Measurements from ENCODE around the gene NEFH.

The NEFH gene

DNA sequence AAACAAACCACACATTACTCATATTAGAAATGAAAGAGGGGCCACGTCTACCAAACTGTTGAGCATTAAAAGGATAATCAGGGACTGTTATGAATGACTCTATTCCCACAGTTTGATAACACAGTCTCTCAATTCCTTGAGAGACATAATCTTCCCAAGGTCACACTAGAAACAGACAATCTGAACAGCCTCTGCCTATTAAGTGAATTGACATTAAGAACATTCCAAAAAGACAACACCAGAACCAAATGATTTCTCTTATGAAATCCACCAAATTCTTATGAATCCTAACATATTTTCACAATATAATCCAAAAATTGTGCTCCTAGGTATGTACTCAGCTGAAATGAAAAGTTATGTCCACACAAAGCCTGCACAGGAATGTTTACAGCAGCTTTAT is 37.0 kb upstream of the NEFH start:
- no peak for DNase-seq (ENCODE audit: low read depth, low spot score)
- H3K4me1 ChIP-seq (ENCODE audit: insufficient read depth, insufficient read length) = no peaks in the 10 kb centered on the region

GRCh38 chr22:29443452-29443851 is 36.6 kb upstream of the NEFH start:
- TF ChIP-seq YY1 (IDR thresholded peaks at IDR 0.05; ENCODE audit: insufficient read depth, insufficient read length) (no peak), ZNF274 (IDR thresholded peaks at IDR 0.05; ENCODE audit: low read depth, low read length) (no peak), SUZ12 (IDR thresholded peaks at IDR 0.05; ENCODE audit: extremely low read depth, insufficient read depth, insufficient read length) (no peak)
- H3K9me3 ChIP-seq (ENCODE audit: insufficient read depth, low read length) = no peaks in the 10 kb centered on the region
- no peaks in the 10 kb centered on the region for H3K27me3 ChIP-seq (ENCODE audit: insufficient read depth, insufficient read length)
- H3K36me3 ChIP-seq (ENCODE audit: insufficient read depth, insufficient read length, low read length) = no peaks in the 10 kb centered on the region
- no peak overlapping the region for H3K9ac ChIP-seq (ENCODE audit: insufficient read length, low read depth)
- H3K4me3 ChIP-seq (ENCODE audit: insufficient read length, low read depth) = no peak overlapping the region
- DNase-seq (ENCODE audit: low read depth, low spot score) = no peak
- H3K4me1 ChIP-seq (ENCODE audit: insufficient read depth, insufficient read length) = no peaks in the 10 kb centered on the region

More for the DNA sequence above, 37.0 kb upstream of the NEFH start:
- Histone ChIP-seq H3K9me3 (ENCODE audit: insufficient read depth, low read length) (no peaks in the 10 kb centered on the region), H3K4me3 (ENCODE audit: insufficient read length, low read depth) (no peak overlapping the region), H3K27me3 (ENCODE audit: insufficient read depth, insufficient read length) (no peaks in the 10 kb centered on the region), H3K36me3 (ENCODE audit: insufficient read depth, insufficient read length, low read length) (no peaks in the 10 kb centered on the region), H3K9ac (ENCODE audit: insufficient read length, low read depth) (no peak overlapping the region)
- TF ChIP-seq SUZ12 (IDR thresholded peaks at IDR 0.05; ENCODE audit: extremely low read depth, insufficient read depth, insufficient read length) (no peak), ZNF274 (IDR thresholded peaks at IDR 0.05; ENCODE audit: low read depth, low read length) (no peak), YY1 (IDR thresholded peaks at IDR 0.05; ENCODE audit: insufficient read depth, insufficient read length) (no peak)

- H3K4me3 ChIP-seq (ENCODE audit: insufficient read length, low read depth) = no peak overlapping the region
- H3K27me3 ChIP-seq (ENCODE audit: insufficient read depth, insufficient read length) = no peaks in the 10 kb centered on the region
- H3K4me1 ChIP-seq (ENCODE audit: insufficient read depth, insufficient read length) = no peaks in the 10 kb centered on the region
- DNase-seq (ENCODE audit: low read depth, low spot score) = no peak
- H3K9ac ChIP-seq (ENCODE audit: insufficient read length, low read depth) = no peak overlapping the region
- H3K9me3 ChIP-seq (ENCODE audit: insufficient read depth, low read length) = no peaks in the 10 kb centered on the region
- TF ChIP-seq YY1 (IDR thresholded peaks at IDR 0.05; ENCODE audit: insufficient read depth, insufficient read length) = no peak
- no peak for TF ChIP-seq SUZ12 (IDR thresholded peaks at IDR 0.05; ENCODE audit: extremely low read depth, insufficient read depth, insufficient read length)
- TF ChIP-seq ZNF274 (IDR thresholded peaks at IDR 0.05; ENCODE audit: low read depth, low read length) = no peak
- no peaks in the 10 kb centered on the region for H3K36me3 ChIP-seq (ENCODE audit: insufficient read depth, insufficient read length, low read length)
Measured at GRCh38 chr22:29443861-29444792, 35.9 kb upstream of the NEFH start.

- Histone ChIP-seq H3K9ac (ENCODE audit: insufficient read length, low read depth) (no peak overlapping the region), H3K36me3 (ENCODE audit: insufficient read depth, insufficient read length, low read length) (no peaks in the 10 kb centered on the region), H3K4me3 (ENCODE audit: insufficient read length, low read depth) (no peak overlapping the region), H3K9me3 (ENCODE audit: insufficient read depth, low read length) (no peaks in the 10 kb centered on the region), H3K4me1 (ENCODE audit: insufficient read depth, insufficient read length) (no peaks in the 10 kb centered on the region), H3K27me3 (ENCODE audit: insufficient read depth, insufficient read length) (no peaks in the 10 kb centered on the region)
- no peak for TF ChIP-seq SUZ12 (IDR thresholded peaks at IDR 0.05; ENCODE audit: extremely low read depth, insufficient read depth, insufficient read length)
- no peak for TF ChIP-seq YY1 (IDR thresholded peaks at IDR 0.05; ENCODE audit: insufficient read depth, insufficient read length)
- DNase-seq (ENCODE audit: low read depth, low spot score) = no peak
Measured at GRCh38 chr22:29445508-29445907, 34.5 kb upstream of the NEFH start.

DNA sequence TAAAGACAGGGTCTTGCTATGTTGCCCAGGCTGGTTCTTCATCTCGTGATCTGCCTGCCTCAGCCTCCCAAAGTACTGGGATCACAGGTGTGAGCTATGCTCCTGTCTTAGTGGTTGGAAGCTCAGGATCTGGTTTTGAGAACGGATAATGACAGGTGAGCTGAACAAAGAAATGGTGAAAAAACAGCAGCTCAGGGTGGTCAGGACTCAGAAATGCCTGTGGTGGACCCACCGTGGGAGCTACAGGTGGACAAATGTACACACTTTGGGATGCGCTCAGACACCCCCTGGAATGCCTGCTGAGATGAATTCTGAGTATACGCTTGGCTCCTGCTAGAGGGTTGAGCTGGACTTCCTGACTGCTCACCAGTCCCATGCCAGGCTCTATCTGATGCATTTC is 32.1 kb upstream of the NEFH start:
- Histone ChIP-seq H3K36me3 (ENCODE audit: insufficient read depth, insufficient read length, low read length) (no peaks in the 10 kb centered on the region), H3K4me1 (ENCODE audit: insufficient read depth, insufficient read length) (no peaks in the 10 kb centered on the region), H3K9me3 (ENCODE audit: insufficient read depth, low read length) (no peaks in the 10 kb centered on the region), H3K4me3 (ENCODE audit: insufficient read length, low read depth) (no peak overlapping the region), H3K27me3 (ENCODE audit: insufficient read depth, insufficient read length) (no peaks in the 10 kb centered on the region), H3K9ac (ENCODE audit: insufficient read length, low read depth) (no peak overlapping the region)
- DNase-seq (ENCODE audit: low read depth, low spot score) = no peak
- TF ChIP-seq YY1 (IDR thresholded peaks at IDR 0.05; ENCODE audit: insufficient read depth, insufficient read length) = no peak
- no peak for TF ChIP-seq SUZ12 (IDR thresholded peaks at IDR 0.05; ENCODE audit: extremely low read depth, insufficient read depth, insufficient read length)

- no peak for DNase-seq (ENCODE audit: low read depth, low spot score)
- no peak overlapping the region for H3K4me3 ChIP-seq (ENCODE audit: insufficient read length, low read depth)
- H3K36me3 ChIP-seq (ENCODE audit: insufficient read depth, insufficient read length, low read length) = no peaks in the 10 kb centered on the region
- no peaks in the 10 kb centered on the region for H3K9me3 ChIP-seq (ENCODE audit: insufficient read depth, low read length)
- TF ChIP-seq YY1 (IDR thresholded peaks at IDR 0.05; ENCODE audit: insufficient read depth, insufficient read length) = no peak
- no peak for TF ChIP-seq SUZ12 (IDR thresholded peaks at IDR 0.05; ENCODE audit: extremely low read depth, insufficient read depth, insufficient read length)
- no peak for TF ChIP-seq ZNF274 (IDR thresholded peaks at IDR 0.05; ENCODE audit: low read depth, low read length)
- H3K9ac ChIP-seq (ENCODE audit: insufficient read length, low read depth) = no peak overlapping the region
- no peaks in the 10 kb centered on the region for H3K4me1 ChIP-seq (ENCODE audit: insufficient read depth, insufficient read length)
- no peaks in the 10 kb centered on the region for H3K27me3 ChIP-seq (ENCODE audit: insufficient read depth, insufficient read length)
Measured at GRCh38 chr22:29449296-29449875, 30.6 kb upstream of the NEFH start.

- Histone ChIP-seq H3K9me3 (ENCODE audit: insufficient read depth, low read length) (no peaks in the 10 kb centered on the region), H3K9ac (ENCODE audit: insufficient read length, low read depth) (no peak overlapping the region), H3K36me3 (ENCODE audit: insufficient read depth, insufficient read length, low read length) (no peaks in the 10 kb centered on the region), H3K4me3 (ENCODE audit: insufficient read length, low read depth) (no peak overlapping the region), H3K27me3 (ENCODE audit: insufficient read depth, insufficient read length) (no peaks in the 10 kb centered on the region), H3K4me1 (ENCODE audit: insufficient read depth, insufficient read length) (no peaks in the 10 kb centered on the region)
- DNase-seq (ENCODE audit: low read depth, low spot score) = no peak
- TF ChIP-seq ZNF274 (IDR thresholded peaks at IDR 0.05; ENCODE audit: low read depth, low read length) (no peak), YY1 (IDR thresholded peaks at IDR 0.05; ENCODE audit: insufficient read depth, insufficient read length) (no peak), SUZ12 (IDR thresholded peaks at IDR 0.05; ENCODE audit: extremely low read depth, insufficient read depth, insufficient read length) (no peak)
Measured at GRCh38 chr22:29450222-29450621, 29.8 kb upstream of the NEFH start.
